ENCODE data around the gene CAMTA1.

DNA sequence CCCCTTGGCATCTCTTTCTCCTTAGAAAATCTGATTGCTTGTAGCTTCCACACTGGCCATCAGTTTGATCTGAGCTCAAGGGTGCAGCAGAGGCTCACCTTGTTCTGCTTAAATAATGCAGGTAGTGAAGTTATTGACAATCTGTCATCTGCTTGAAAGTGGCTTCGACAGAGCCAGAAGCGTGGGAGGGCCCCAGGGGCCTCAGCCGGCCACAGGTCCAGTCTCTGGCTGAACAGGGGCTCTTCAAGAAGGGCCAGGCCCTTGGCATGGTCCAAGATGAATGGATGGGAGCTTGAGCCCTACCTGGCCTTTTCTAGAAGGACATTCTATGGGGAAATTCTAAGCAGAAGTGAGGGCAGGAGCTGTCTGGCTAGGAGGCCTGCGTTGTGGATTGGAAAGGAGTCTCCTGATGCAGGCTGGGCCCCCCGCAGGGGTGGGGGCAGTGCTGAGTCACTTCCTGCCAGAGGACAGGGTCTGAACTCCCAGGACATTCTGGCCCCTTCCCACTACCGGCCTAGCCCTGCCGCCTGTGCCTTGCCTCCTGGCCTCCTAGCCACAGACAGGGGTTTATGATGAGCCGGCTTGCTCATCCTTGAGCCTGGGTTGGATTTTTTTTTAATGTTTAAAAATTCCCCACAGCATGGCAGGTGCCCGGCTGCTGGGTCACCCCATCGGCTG lies 823.5 kb downstream of the CAMTA1 start:
- TF ChIP-seq RCOR1 (IDR thresholded peaks at IDR 0.05; ENCODE audit: low read length) (no peak), SIN3A (IDR thresholded peaks at IDR 0.05; ENCODE audit: borderline replicate concordance, low read depth, low read length) (no peak)
- TF ChIP-seq, protein P1, sequence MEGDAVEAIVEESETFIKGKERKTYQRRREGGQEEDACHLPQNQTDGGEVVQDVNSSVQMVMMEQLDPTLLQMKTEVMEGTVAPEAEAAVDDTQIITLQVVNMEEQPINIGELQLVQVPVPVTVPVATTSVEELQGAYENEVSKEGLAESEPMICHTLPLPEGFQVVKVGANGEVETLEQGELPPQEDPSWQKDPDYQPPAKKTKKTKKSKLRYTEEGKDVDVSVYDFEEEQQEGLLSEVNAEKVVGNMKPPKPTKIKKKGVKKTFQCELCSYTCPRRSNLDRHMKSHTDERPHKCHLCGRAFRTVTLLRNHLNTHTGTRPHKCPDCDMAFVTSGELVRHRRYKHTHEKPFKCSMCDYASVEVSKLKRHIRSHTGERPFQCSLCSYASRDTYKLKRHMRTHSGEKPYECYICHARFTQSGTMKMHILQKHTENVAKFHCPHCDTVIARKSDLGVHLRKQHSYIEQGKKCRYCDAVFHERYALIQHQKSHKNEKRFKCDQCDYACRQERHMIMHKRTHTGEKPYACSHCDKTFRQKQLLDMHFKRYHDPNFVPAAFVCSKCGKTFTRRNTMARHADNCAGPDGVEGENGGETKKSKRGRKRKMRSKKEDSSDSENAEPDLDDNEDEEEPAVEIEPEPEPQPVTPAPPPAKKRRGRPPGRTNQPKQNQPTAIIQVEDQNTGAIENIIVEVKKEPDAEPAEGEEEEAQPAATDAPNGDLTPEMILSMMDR (IDR thresholded peaks at IDR 0.05): no peak
- TF ChIP-seq, protein P2, sequence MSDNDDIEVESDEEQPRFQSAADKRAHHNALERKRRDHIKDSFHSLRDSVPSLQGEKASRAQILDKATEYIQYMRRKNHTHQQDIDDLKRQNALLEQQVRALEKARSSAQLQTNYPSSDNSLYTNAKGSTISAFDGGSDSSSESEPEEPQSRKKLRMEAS (IDR thresholded peaks at IDR 0.05; ENCODE audit: low read depth): no peak
